Liver (tissue), 9 donors: Measurements from ENCODE around the gene IL1RAPL1. TPM values are rescaled to one million over a fixed set of nuclear protein-coding genes. Genes with fewer than 3 reads are reported as not detected.

Experiments
- DNase-seq: peaks from one replicate; pipeline ENCODE4 v3.0.0-alpha.2; 2017; ENCODE audit warnings: low spot score
- H3K27ac ChIP-seq, 2 donors: one replicate each; pipeline ENCODE4 v1.7.0; 2013; ENCODE audit warnings: inconsistent platforms in 2 of 2, low read length in 2 of 2, control low read depth in 1 of 2, low read depth in 1 of 2, mild to moderate bottlenecking in 1 of 2
- H3K27me3 ChIP-seq, 4 donors: one replicate each; pipeline versions ENCODE4 v1.6.1 to v1.7.0; 2013; ENCODE audit warnings: low read length in 3 of 4, inconsistent platforms in 1 of 4, mild to moderate bottlenecking in 1 of 4, moderate library complexity in 1 of 4; ENCODE audit not compliant: control insufficient read depth in 4 of 4, insufficient read depth in 4 of 4
- H3K36me3 ChIP-seq, 4 donors: one replicate each; pipeline versions ENCODE4 v1.6.1 to v1.7.0; 2013; ENCODE audit warnings: low read length in 3 of 4, mild to moderate bottlenecking in 3 of 4, low read depth in 1 of 4, moderate library complexity in 1 of 4; ENCODE audit not compliant: control insufficient read depth in 4 of 4, insufficient read depth in 3 of 4
- H3K4me1 ChIP-seq, 4 donors: one replicate each; pipeline versions ENCODE4 v1.6.1 to v1.7.0; 2013; ENCODE audit warnings: low read length in 3 of 4, mild to moderate bottlenecking in 3 of 4, moderate library complexity in 1 of 4; ENCODE audit not compliant: control insufficient read depth in 4 of 4, insufficient read depth in 4 of 4
- H3K4me3 ChIP-seq, 3 donors: one replicate each; pipeline versions ENCODE4 v1.6.1 to v1.7.0; 2013; ENCODE audit warnings: low read length in 3 of 3, control low read depth in 1 of 3, low read depth in 1 of 3, mild to moderate bottlenecking in 1 of 3
- H3K9ac ChIP-seq, 2 donors: one replicate each; pipeline ENCODE4 v1.7.0; 2013; ENCODE audit warnings: low read length in 2 of 2, mild to moderate bottlenecking in 2 of 2, moderate library complexity in 2 of 2, control low read depth in 1 of 2, low read depth in 1 of 2
- H3K9me3 ChIP-seq, 4 donors: one replicate each; pipeline versions ENCODE4 v1.6.1 to v1.7.0; 2013; ENCODE audit warnings: low read length in 3 of 4; ENCODE audit not compliant: control insufficient read depth in 4 of 4
- ATF3 ChIP-seq: IDR thresholded peaks from 2 replicates; pipeline ENCODE4 v1.6.1; 2016; ENCODE audit warnings: antibody characterized with exemption
- CTCF ChIP-seq: fragments of 150-350 bp; IDR thresholded peaks from 2 replicates; pipeline ENCODE4 v1.5.1; 2017; ENCODE audit warnings: improper control_type of control experiment, low read depth, low read length; ENCODE audit not compliant: missing input control
- EGR1 ChIP-seq, 2 donors: IDR thresholded peaks; 2 replicates each; pipeline ENCODE4 v1.6.1; 2016 to 2018; ENCODE audit warnings: antibody characterized with exemption in 2 of 2, low read depth in 2 of 2
- FOXA1 ChIP-seq: IDR thresholded peaks from 2 replicates; pipeline ENCODE4 v1.6.1; 2016; ENCODE audit warnings: antibody characterized with exemption
- FOXA2 ChIP-seq: IDR thresholded peaks from 2 replicates; pipeline ENCODE4 v1.6.1; 2016; ENCODE audit warnings: antibody characterized with exemption
- GABPA ChIP-seq, 2 donors: IDR thresholded peaks in 1 of 2; conservative IDR thresholded peaks in 1 of 2; 2 replicates each; pipeline ENCODE4 v1.6.1; 2016; ENCODE audit warnings: antibody characterized with exemption in 2 of 2, mild to moderate bottlenecking in 1 of 2, moderate library complexity in 1 of 2
- HNF4A ChIP-seq, 2 donors: conservative IDR thresholded peaks; 2 replicates each; pipeline ENCODE4 v1.6.1; 2016; ENCODE audit warnings: antibody characterized with exemption in 2 of 2, mild to moderate bottlenecking in 2 of 2
- HNF4G ChIP-seq: IDR thresholded peaks from 2 replicates; pipeline ENCODE4 v1.6.1; 2016; ENCODE audit warnings: antibody characterized with exemption
- JUND ChIP-seq, 2 donors: IDR thresholded peaks; 2 replicates each; pipeline ENCODE4 v1.6.1; 2016; ENCODE audit warnings: antibody characterized with exemption in 2 of 2
- MAX ChIP-seq: IDR thresholded peaks from 2 replicates; pipeline ENCODE4 v1.6.1; 2016; ENCODE audit warnings: antibody characterized with exemption
- NR2F2 ChIP-seq: IDR thresholded peaks from 2 replicates; pipeline ENCODE4 v1.6.1; 2016; ENCODE audit warnings: antibody characterized with exemption
- RAD21 ChIP-seq, 2 donors: IDR thresholded peaks; 2 replicates each; pipeline ENCODE4 v1.6.1; 2016; ENCODE audit warnings: antibody characterized with exemption in 2 of 2, mild to moderate bottlenecking in 2 of 2
- REST ChIP-seq: IDR thresholded peaks from 2 replicates; pipeline ENCODE4 v1.6.1; 2016; ENCODE audit warnings: antibody characterized with exemption, mild to moderate bottlenecking
- RXRA ChIP-seq, 2 donors: IDR thresholded peaks; 2 replicates each; pipeline ENCODE4 v1.6.1; 2017 to 2018; ENCODE audit warnings: antibody characterized with exemption in 2 of 2, mild to moderate bottlenecking in 1 of 2
- SP1 ChIP-seq: IDR thresholded peaks from 2 replicates; pipeline ENCODE4 v1.6.1; 2018; ENCODE audit warnings: antibody characterized with exemption, mild to moderate bottlenecking
- TAF1 ChIP-seq: conservative IDR thresholded peaks from 2 replicates; pipeline ENCODE4 v1.6.1; 2016; ENCODE audit warnings: antibody characterized with exemption, mild to moderate bottlenecking
- YY1 ChIP-seq: IDR thresholded peaks from 2 replicates; pipeline ENCODE4 v1.6.1; 2016; ENCODE audit warnings: antibody characterized with exemption, mild to moderate bottlenecking
- ZBTB33 ChIP-seq: IDR thresholded peaks from 2 replicates; pipeline ENCODE4 v1.6.1; 2016; ENCODE audit warnings: antibody characterized with exemption
- WGBS: extraction: QIAGEN DNeasy Blood & Tissue Kit; methylation state at CpG from one replicate; pipeline ENCODE4 v1.1.7; 2013; 5-methylcytosine and 5-hydroxymethylcytosine counted together
- polyA plus RNA-seq, 2 donors: library from polyadenylated mRNA; stranded (reverse) in 1 of 2; unstranded in 1 of 2; fragments of 200-250 nt in 1 of 2; fragments of >200 nt in 1 of 2; fragmentation: Nextera tagmentation in 1 of 2; extraction: Ambion mirVana in 1 of 2; gene quantifications; one replicate each; pipeline versions ENCODE4 v1.2.1 to v1.2.3, GENCODE V29; 2013 to 2015
- total RNA-seq, 2 donors: library from RNA; depleted of rRNA; stranded (reverse); fragments of >200 nt; gene quantifications; one replicate each; pipeline ENCODE4 v1.2.3, GENCODE V29; 2014
- donor health status: healthy.
- donor health status: healthy.
- donor health status: healthy.
- donor health status: healthy.
- donor health status: healthy.

IL1RAPL1 gene
- total and polyA plus RNA-seq, 4 donors, result 0.08 to 0.33 TPM; not detected in 2

GRCh38 chrX:29762006-29762405 is 1174.8 kb downstream of the IL1RAPL1 start:
- Histone ChIP-seq H3K27ac (no peak overlapping the region), H3K4me1 (no peaks in the 10 kb centered on the region), H3K4me3 (no peak overlapping the region), H3K9ac (no peak overlapping the region), H3K9me3 (no peaks in the 10 kb centered on the region), H3K36me3 (no peaks in the 10 kb centered on the region), H3K27me3 (no peaks in the 10 kb centered on the region)
- WGBS, result 81% methylated on average over 4 of the region's 4 CpGs
- no peak for TF ChIP-seq FOXA1
- no peak for TF ChIP-seq HNF4A (conservative IDR thresholded peaks at IDR 0.05)
- TF ChIP-seq SP1, result no peak
- no peak for TF ChIP-seq JUND (IDR thresholded peaks at IDR 0.05)
- TF ChIP-seq TAF1, result no peak
- TF ChIP-seq RXRA (IDR thresholded peaks at IDR 0.05), result no peak
- no peak for TF ChIP-seq ZBTB33
- TF ChIP-seq NR2F2, result no peak
- no peak for TF ChIP-seq ATF3
- TF ChIP-seq FOXA2, result no peak
- no peak for TF ChIP-seq MAX
- TF ChIP-seq CTCF, result no peak
- no peak for TF ChIP-seq REST
- TF ChIP-seq HNF4G, result no peak
- TF ChIP-seq RAD21 (IDR thresholded peaks at IDR 0.05), result no peak
- TF ChIP-seq GABPA (IDR thresholded peaks at IDR 0.05 in 1 of 2, conservative IDR thresholded peaks at IDR 0.05 in 1 of 2), result no peak
- no peak for TF ChIP-seq YY1
- no peak for TF ChIP-seq EGR1 (IDR thresholded peaks at IDR 0.05; ENCODE audit: low read depth in 2 of 2)
- DNase-seq, result no peak

GRCh38 chrX:29775890-29776289 is 1188.6 kb downstream of the IL1RAPL1 start:
- no peaks in the 10 kb centered on the region for H3K9me3 ChIP-seq
- H3K27me3 ChIP-seq, result no peaks in the 10 kb centered on the region
- 91% methylated on average over 5 of the region's 5 CpGs for WGBS
- H3K4me1 ChIP-seq, result no peaks in the 10 kb centered on the region
- no peak overlapping the region for H3K4me3 ChIP-seq
- H3K27ac ChIP-seq, result no peak overlapping the region
- H3K9ac ChIP-seq, result no peak overlapping the region
- no peak for DNase-seq
- no peaks in the 10 kb centered on the region for H3K36me3 ChIP-seq
- TF ChIP-seq RXRA (IDR thresholded peaks at IDR 0.05) (no peak), TAF1 (no peak), FOXA1 (no peak), SP1 (no peak), REST (no peak), JUND (IDR thresholded peaks at IDR 0.05) (no peak), HNF4G (no peak), ATF3 (no peak), GABPA (IDR thresholded peaks at IDR 0.05 in 1 of 2, conservative IDR thresholded peaks at IDR 0.05 in 1 of 2) (no peak), YY1 (no peak), FOXA2 (no peak), RAD21 (IDR thresholded peaks at IDR 0.05) (no peak), MAX (no peak)
